HepG2 (cell line): Measurements from ENCODE around the gene FAM174C. TPM values are rescaled to one million over a fixed set of nuclear protein-coding genes. Genes with fewer than 3 reads are reported as not detected.

Experiments
- CC2D1A ChIP-seq: sonication (generic); formaldehyde crosslinking; IDR thresholded peaks from 2 replicates; pipeline ENCODE4 v1.8.1; 2023; ENCODE audit warnings: mild to moderate bottlenecking, missing genetic modification reagents
- DPF2 ChIP-seq: sonication (generic); formaldehyde crosslinking; IDR thresholded peaks from 2 replicates; pipeline ENCODE4 v1.4.0; 2020; ENCODE audit warnings: mild to moderate bottlenecking, low read depth, missing genetic modification reagents, borderline replicate concordance
- ELF3 ChIP-seq: IDR thresholded peaks from 2 replicates; pipeline ENCODE4 v1.6.1; 2016; ENCODE audit warnings: missing genetic modification reagents, missing compliant biosample characterization
- NR1H2 ChIP-seq: sonication (generic); formaldehyde crosslinking; IDR thresholded peaks from 2 replicates; pipeline ENCODE4 v1.8.1; 2022; ENCODE audit warnings: low read depth, missing genetic modification reagents, borderline replicate concordance
- SCMH1 ChIP-seq: sonication (generic); formaldehyde crosslinking; IDR thresholded peaks from 2 replicates; pipeline ENCODE4 v1.9.0; 2021; ENCODE audit warnings: missing genetic modification reagents, mild to moderate bottlenecking, borderline replicate concordance
- SNAI1 ChIP-seq: sonication (generic); formaldehyde crosslinking; IDR thresholded peaks from 2 replicates; pipeline ENCODE4 v1.5.0; 2020; ENCODE audit warnings: mild to moderate bottlenecking, missing genetic modification reagents, borderline replicate concordance
- SP1 ChIP-seq, 2 experiments: fragments of 450-650 bp in 1 of 2; sonication (generic) in 1 of 2; formaldehyde crosslinking in 1 of 2; IDR thresholded peaks; 2 replicates each; pipeline versions ENCODE4 v1.4.0 to v1.6.1; 2016 to 2020; ENCODE audit warnings: missing genetic modification reagents in 1 of 2
- XRCC5 ChIP-seq: fragments of 200-400 bp; formaldehyde crosslinking; optimal IDR thresholded peaks from 2 replicates; pipeline ENCODE3; 2017; ENCODE audit warnings: mild to moderate bottlenecking, low read length
- ZSCAN22 ChIP-seq: sonication (generic); formaldehyde crosslinking; IDR thresholded peaks from 2 replicates; pipeline ENCODE4 v1.4.0; 2020; ENCODE audit warnings: mild to moderate bottlenecking, missing genetic modification reagents
- polyA plus RNA-seq, 8 experiments: library from polyadenylated mRNA; depleted of rRNA in 3 of 8; stranded (reverse) in 7 of 8; unstranded in 1 of 8; fragments of >200 nt; fragmentation: Illumina TruSeq in 4 of 8; extraction: Trizol in 4 of 8; gene quantifications; 2 replicates each; pipeline versions ENCODE4 v1.2.1 to v1.2.3, GENCODE V29; 2011 to 2016; ENCODE audit warnings: low read depth in 4 of 8, missing spikeins in 1 of 8, mixed read lengths in 1 of 8; ENCODE audit not compliant: insufficient read depth in 1 of 8
- total RNA-seq, 5 experiments: library from RNA; depleted of rRNA; stranded (reverse); fragments of >200 nt; fragmentation: Illumina TruSeq; extraction: Trizol; gene quantifications; 2 replicates each; pipeline ENCODE4 v1.2.3, GENCODE V29; 2016; ENCODE audit warnings: low read depth in 1 of 5
- TF ChIP-seq, protein P1 (sequence below): sonication (generic); formaldehyde crosslinking; IDR thresholded peaks from one replicate; pipeline ENCODE4 v1.5.1; 2020; ENCODE audit warnings: mild to moderate bottlenecking, missing genetic modification reagents; ENCODE audit errors: not compliant biosample characterization
- TF ChIP-seq, protein P2 (sequence below): sonication (generic); formaldehyde crosslinking; IDR thresholded peaks from 2 replicates; pipeline ENCODE4 v1.8.0; 2022; ENCODE audit warnings: low read depth, missing genetic modification reagents
- TF ChIP-seq, protein P3 (sequence below): IDR thresholded peaks from 2 replicates; pipeline ENCODE4 v1.6.1; 2016; ENCODE audit warnings: control low read depth
- TF ChIP-seq, protein P4 (sequence below): sonication (generic); formaldehyde crosslinking; IDR thresholded peaks from 2 replicates; pipeline ENCODE4 v1.5.0; 2020; ENCODE audit warnings: mild to moderate bottlenecking, missing genetic modification reagents

FAM174C gene
- total and polyA plus RNA-seq, 2 of the 13 experiments (the other 11 are each of a cell fraction or from before 2014, with no cell fraction given): 19.5 to 31.3 TPM

DNA sequence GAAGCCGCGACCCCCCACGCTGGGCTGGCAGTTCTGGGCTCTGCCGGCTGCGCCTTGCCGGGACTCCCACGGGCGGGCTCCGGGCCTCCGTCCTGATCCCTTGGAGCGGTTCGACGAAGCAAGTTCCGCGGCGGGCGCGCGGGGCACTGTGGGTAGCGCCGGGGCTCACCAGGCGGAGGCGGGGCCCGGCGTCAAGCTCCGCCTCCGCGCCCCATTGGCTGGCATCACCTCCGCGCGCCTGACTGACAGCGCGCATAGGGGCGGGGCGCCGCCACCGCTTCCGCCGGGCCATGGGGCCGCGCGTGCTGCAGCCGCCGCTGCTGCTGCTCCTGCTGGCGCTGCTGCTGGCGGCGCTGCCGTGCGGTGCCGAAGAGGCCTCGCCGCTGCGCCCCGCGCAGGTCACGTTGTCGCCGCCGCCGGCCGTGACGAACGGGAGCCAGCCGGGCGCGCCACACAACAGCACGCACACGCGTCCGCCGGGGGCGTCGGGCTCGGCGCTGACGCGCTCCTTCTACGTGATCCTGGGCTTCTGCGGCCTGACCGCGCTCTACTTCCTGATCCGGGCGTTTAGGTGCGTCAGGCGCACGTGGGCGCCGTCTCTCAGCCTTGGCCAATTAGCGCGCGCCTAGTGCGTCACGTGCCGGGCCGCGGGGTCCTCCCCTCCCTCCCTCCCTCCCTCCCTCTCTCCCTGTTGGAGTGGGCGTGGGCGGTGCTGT lies at the start of gene FAM174C (continued):
- TF ChIP-seq, protein P1, sequence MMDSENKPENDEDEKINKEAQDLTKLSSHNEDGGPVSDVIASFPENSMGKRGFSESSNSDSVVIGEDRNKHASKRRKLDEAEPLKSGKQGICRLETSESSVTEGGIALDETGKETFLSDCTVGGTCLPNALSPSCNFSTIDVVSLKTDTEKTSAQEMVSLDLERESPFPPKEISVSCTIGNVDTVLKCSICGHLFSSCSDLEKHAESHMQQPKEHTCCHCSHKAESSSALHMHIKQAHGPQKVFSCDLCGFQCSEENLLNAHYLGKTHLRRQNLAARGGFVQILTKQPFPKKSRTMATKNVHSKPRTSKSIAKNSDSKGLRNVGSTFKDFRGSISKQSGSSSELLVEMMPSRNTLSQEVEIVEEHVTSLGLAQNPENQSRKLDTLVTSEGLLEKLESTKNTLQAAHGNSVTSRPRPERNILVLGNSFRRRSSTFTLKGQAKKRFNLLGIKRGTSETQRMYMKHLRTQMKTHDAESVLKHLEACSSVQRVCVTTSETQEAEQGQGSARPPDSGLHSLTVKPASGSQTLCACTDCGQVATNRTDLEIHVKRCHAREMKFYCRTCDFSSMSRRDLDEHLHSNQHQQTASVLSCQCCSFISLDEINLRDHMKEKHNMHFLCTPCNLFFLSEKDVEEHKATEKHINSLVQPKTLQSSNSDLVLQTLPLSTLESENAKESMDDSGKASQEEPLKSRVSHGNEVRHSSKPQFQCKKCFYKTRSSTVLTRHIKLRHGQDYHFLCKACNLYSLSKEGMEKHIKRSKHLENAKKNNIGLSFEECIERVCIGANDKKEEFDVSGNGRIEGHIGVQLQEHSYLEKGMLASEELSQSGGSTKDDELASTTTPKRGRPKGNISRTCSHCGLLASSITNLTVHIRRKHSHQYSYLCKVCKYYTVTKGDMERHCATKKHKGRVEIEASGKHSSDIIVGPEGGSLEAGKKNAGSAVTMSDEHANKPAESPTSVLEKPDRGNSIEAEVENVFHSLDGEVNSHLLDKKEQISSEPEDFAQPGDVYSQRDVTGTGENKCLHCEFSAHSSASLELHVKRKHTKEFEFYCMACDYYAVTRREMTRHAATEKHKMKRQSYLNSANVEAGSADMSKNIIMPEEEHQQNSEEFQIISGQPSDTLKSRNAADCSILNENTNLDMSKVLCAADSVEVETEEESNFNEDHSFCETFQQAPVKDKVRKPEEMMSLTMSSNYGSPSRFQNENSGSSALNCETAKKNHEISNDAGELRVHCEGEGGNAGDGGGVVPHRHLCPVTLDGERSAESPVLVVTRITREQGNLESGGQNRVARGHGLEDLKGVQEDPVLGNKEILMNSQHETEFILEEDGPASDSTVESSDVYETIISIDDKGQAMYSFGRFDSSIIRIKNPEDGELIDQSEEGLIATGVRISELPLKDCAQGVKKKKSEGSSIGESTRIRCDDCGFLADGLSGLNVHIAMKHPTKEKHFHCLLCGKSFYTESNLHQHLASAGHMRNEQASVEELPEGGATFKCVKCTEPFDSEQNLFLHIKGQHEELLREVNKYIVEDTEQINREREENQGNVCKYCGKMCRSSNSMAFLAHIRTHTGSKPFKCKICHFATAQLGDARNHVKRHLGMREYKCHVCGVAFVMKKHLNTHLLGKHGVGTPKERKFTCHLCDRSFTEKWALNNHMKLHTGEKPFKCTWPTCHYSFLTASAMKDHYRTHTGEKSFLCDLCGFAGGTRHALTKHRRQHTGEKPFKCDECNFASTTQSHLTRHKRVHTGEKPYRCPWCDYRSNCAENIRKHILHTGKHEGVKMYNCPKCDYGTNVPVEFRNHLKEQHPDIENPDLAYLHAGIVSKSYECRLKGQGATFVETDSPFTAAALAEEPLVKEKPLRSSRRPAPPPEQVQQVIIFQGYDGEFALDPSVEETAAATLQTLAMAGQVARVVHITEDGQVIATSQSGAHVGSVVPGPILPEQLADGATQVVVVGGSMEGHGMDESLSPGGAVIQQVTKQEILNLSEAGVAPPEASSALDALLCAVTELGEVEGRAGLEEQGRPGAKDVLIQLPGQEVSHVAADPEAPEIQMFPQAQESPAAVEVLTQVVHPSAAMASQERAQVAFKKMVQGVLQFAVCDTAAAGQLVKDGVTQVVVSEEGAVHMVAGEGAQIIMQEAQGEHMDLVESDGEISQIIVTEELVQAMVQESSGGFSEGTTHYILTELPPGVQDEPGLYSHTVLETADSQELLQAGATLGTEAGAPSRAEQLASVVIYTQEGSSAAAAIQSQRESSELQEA (CRISPR knock-in tag): no peak
- TF ChIP-seq SCMH1 (no peak), ELF3 (CRISPR knock-in tag) (peak; percentile 76; the same call in 1 of the 2 replicates), CC2D1A (CRISPR knock-in tag) (no peak), SNAI1 (0 out of 2 replicates have a peak, but pooled peaks have one; percentile 67), DPF2 (CRISPR knock-in tag) (no peak), SP1 (IDR thresholded peaks at IDR 0.05) (no peak), SP1 (CRISPR knock-in tag; IDR thresholded peaks at IDR 0.05) (peak; percentile 75), XRCC5 (peak; percentile 11), NR1H2 (CRISPR knock-in tag) (no peak), ZSCAN22 (CRISPR knock-in tag) (no peak)
- TF ChIP-seq, protein P2, sequence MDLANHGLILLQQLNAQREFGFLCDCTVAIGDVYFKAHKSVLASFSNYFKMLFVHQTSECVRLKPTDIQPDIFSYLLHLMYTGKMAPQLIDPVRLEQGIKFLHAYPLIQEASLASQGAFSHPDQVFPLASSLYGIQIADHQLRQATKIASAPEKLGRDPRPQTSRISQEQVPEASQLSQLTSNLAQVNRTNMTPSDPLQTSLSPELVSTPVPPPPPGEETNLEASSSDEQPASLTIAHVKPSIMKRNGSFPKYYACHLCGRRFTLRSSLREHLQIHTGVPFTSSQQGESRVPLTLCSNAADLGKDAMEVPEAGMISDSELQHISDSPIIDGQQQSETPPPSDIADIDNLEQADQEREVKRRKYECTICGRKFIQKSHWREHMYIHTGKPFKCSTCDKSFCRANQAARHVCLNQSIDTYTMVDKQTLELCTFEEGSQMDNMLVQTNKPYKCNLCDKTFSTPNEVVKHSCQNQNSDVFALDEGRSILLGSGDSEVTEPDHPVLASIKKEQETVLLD (CRISPR knock-in tag): peak; percentile 96
- TF ChIP-seq, protein P3, sequence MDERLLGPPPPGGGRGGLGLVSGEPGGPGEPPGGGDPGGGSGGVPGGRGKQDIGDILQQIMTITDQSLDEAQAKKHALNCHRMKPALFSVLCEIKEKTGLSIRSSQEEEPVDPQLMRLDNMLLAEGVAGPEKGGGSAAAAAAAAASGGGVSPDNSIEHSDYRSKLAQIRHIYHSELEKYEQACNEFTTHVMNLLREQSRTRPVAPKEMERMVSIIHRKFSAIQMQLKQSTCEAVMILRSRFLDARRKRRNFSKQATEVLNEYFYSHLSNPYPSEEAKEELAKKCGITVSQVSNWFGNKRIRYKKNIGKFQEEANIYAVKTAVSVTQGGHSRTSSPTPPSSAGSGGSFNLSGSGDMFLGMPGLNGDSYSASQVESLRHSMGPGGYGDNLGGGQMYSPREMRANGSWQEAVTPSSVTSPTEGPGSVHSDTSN (CRISPR knock-in tag): peak; percentile 82
- TF ChIP-seq, protein P4, sequence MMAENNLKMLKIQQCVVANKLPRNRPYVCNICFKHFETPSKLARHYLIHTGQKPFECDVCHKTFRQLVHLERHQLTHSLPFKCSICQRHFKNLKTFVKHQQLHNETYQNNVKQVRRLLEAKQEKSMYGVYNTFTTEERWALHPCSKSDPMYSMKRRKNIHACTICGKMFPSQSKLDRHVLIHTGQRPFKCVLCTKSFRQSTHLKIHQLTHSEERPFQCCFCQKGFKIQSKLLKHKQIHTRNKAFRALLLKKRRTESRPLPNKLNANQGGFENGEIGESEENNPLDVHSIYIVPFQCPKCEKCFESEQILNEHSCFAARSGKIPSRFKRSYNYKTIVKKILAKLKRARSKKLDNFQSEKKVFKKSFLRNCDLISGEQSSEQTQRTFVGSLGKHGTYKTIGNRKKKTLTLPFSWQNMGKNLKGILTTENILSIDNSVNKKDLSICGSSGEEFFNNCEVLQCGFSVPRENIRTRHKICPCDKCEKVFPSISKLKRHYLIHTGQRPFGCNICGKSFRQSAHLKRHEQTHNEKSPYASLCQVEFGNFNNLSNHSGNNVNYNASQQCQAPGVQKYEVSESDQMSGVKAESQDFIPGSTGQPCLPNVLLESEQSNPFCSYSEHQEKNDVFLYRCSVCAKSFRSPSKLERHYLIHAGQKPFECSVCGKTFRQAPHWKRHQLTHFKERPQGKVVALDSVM (CRISPR knock-in tag): peak; percentile 54; the same call in 1 of the 2 replicates
